GM18867 (cell line): ENCODE measurements around the gene DNAH5.

Experiments used
- ATAC-seq: cut with Tn5 transposase; IDR thresholded peaks from one replicate; pipeline ENCODE4 v1.9.1; 2021; ENCODE audit warnings: mild to moderate bottlenecking, moderate library complexity; ENCODE audit not compliant: unreplicated experiment

DNAH5 gene

GRCh38 chr5:13739479-13739878 lies 205.0 kb downstream of the DNAH5 start:
- no peak for ATAC-seq

GRCh38 chr5:13735691-13736090 lies 208.8 kb downstream of the DNAH5 start:
- no peak for ATAC-seq

GRCh38 chr5:13731121-13731628 lies 213.3 kb downstream of the DNAH5 start:
- no peak for ATAC-seq

- ATAC-seq: no peak
Measured at GRCh38 chr5:13708906-13709305, 235.6 kb downstream of the DNAH5 start.

- ATAC-seq: no peak
Measured at GRCh38 chr5:13708432-13708831, 236.1 kb downstream of the DNAH5 start.

GRCh38 chr5:13704396-13704795 lies 240.1 kb downstream of the DNAH5 start:
- no peak for ATAC-seq

- ATAC-seq: no peak
Measured at GRCh38 chr5:13700626-13701025, 243.9 kb downstream of the DNAH5 start.

- ATAC-seq: no peak
Measured at GRCh38 chr5:13698885-13699284, 245.6 kb downstream of the DNAH5 start.

- ATAC-seq: no peak
Measured at GRCh38 chr5:13695076-13695712, 249.3 kb downstream of the DNAH5 start.

GRCh38 chr5:13692172-13692571 lies 252.3 kb downstream of the DNAH5 start:
- ATAC-seq: no peak

GRCh38 chr5:13676531-13676930 lies 268.0 kb downstream of the DNAH5 start:
- ATAC-seq: no peak

GRCh38 chr5:13674391-13674790 lies 270.1 kb downstream of the DNAH5 start:
- ATAC-seq: no peak

GRCh38 chr5:13673511-13673910 lies 271.0 kb downstream of the DNAH5 start:
- ATAC-seq: no peak

- no peak for ATAC-seq
Measured at GRCh38 chr5:13664377-13664776, 280.1 kb downstream of the DNAH5 start.

GRCh38 chr5:13662626-13663025 lies 281.9 kb downstream of the DNAH5 start:
- ATAC-seq: no peak

GRCh38 chr5:13661272-13661671 lies 283.2 kb downstream of the DNAH5 start:
- ATAC-seq: no peak

GRCh38 chr5:13660072-13660471 lies 284.4 kb downstream of the DNAH5 start:
- ATAC-seq: no peak

GRCh38 chr5:13659391-13659790 lies 285.1 kb downstream of the DNAH5 start:
- no peak for ATAC-seq

GRCh38 chr5:13658761-13659160 lies 285.7 kb downstream of the DNAH5 start:
- ATAC-seq: no peak

- ATAC-seq: no peak
Measured at GRCh38 chr5:13658152-13658551, 286.3 kb downstream of the DNAH5 start.

GRCh38 chr5:13653709-13654108 lies 290.8 kb downstream of the DNAH5 start:
- ATAC-seq: no peak

- no peak for ATAC-seq
Measured at GRCh38 chr5:13649656-13650055, 294.8 kb downstream of the DNAH5 start.

- no peak for ATAC-seq
Measured at GRCh38 chr5:13648822-13649221, 295.7 kb downstream of the DNAH5 start.
